ENCODE data around the gene CSNK2A1. TPM values are rescaled to one million over a fixed set of nuclear protein-coding genes. Genes with fewer than 3 reads are reported as not detected.

The CSNK2A1 gene
- total RNA-seq, 2 donors from 2014 or later = 83.9 to 90.7 TPM

DNA sequence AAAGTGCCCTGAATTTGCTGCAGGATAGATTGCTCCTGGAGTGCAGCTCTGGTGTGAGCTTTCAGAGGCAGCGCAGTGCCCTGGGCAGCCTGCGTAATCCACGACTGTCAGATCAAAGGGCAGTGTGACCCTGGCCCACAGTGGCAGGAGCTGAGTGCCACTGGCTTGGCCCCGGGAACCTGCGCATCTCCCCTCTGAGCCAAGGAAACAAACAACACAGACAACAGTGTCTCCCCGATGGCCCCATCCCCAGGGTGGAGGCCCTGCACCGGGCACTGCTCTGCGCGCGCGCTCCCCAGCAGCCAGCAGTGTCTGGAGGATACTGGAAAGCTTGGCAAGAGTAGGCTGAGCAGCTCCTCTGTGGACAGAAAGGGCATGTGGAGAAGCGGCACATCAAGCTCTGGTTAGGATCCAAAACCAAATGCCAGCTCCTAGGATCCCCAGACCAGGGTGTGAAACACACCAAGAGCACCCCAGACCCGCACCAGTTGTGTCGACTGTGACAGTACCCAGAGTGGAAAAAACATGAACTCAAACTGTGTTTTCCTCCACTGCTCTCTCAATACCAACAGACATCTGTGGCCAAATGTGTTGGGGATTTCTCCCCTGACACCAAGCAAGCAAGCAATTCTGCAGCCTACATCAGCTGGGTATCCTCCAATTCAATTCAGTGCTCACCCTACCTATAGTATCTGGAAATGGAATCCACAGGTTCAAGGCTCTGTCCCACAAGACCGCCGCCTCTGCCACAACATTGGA is 108.8 kb downstream of the CSNK2A1 start:
- no peak overlapping the region for H3K4me3 ChIP-seq
- H3K27me3 ChIP-seq (replicated peaks; ENCODE audit: insufficient read depth) = no peaks in the 10 kb centered on the region
- H3K27ac ChIP-seq = no peak overlapping the region
- no peak for DNase-seq (ENCODE audit: low spot score)
- H3K9me3 ChIP-seq = no peaks in the 10 kb centered on the region
- no peak for ATAC-seq (ENCODE audit: insufficient number of reproducible peaks, low FRiP score, low read depth)
- H3K36me3 ChIP-seq = peaks cover 44% of the 10 kb centered on the region
- TF ChIP-seq, protein P1, sequence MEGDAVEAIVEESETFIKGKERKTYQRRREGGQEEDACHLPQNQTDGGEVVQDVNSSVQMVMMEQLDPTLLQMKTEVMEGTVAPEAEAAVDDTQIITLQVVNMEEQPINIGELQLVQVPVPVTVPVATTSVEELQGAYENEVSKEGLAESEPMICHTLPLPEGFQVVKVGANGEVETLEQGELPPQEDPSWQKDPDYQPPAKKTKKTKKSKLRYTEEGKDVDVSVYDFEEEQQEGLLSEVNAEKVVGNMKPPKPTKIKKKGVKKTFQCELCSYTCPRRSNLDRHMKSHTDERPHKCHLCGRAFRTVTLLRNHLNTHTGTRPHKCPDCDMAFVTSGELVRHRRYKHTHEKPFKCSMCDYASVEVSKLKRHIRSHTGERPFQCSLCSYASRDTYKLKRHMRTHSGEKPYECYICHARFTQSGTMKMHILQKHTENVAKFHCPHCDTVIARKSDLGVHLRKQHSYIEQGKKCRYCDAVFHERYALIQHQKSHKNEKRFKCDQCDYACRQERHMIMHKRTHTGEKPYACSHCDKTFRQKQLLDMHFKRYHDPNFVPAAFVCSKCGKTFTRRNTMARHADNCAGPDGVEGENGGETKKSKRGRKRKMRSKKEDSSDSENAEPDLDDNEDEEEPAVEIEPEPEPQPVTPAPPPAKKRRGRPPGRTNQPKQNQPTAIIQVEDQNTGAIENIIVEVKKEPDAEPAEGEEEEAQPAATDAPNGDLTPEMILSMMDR (IDR thresholded peaks at IDR 0.05) = no peak
- H3K4me1 ChIP-seq (ENCODE audit: control insufficient read depth in 1 of 2, low read depth in 2 of 2) = no peaks in the 10 kb centered on the region

DNA sequence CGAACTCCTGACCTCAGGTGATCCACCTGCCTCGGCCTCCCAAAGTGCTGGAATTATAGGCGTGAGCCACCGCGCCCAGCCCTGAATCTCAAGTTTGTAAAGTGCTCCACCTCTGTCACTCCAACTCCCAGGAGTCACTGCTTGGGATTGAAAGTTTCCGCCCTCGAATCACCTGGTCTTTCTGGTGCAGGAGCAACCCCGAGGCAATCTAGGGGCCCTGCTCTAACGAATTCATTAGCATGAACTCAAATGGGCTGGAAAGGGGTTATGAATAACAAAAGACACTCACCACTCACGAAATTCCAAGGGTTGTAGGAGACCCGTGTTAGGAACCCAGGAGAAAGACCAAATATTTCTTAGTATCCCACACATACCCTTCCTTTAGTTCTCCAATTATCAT is 109.4 kb downstream of the CSNK2A1 start:
- peaks cover 45% of the 10 kb centered on the region for H3K36me3 ChIP-seq
- no peak overlapping the region for H3K27ac ChIP-seq
- H3K4me1 ChIP-seq (ENCODE audit: control insufficient read depth in 1 of 2, low read depth in 2 of 2) = no peaks in the 10 kb centered on the region
- H3K4me3 ChIP-seq = no peak overlapping the region
- TF ChIP-seq, protein P1 (IDR thresholded peaks at IDR 0.05) = no peak
- no peaks in the 10 kb centered on the region for H3K27me3 ChIP-seq (replicated peaks; ENCODE audit: insufficient read depth)
- ATAC-seq (ENCODE audit: insufficient number of reproducible peaks, low FRiP score, low read depth) (no peak), DNase-seq (ENCODE audit: low spot score) (no peak)
- no peaks in the 10 kb centered on the region for H3K9me3 ChIP-seq

GRCh38 chr20:433300-433975 is 110.2 kb downstream of the CSNK2A1 start:
- TF ChIP-seq, protein P1 (IDR thresholded peaks at IDR 0.05) = no peak
- Histone ChIP-seq H3K27me3 (replicated peaks; ENCODE audit: insufficient read depth) (no peaks in the 10 kb centered on the region), H3K9me3 (no peaks in the 10 kb centered on the region), H3K27ac (no peak overlapping the region), H3K36me3 (peaks cover 43% of the 10 kb centered on the region), H3K4me1 (ENCODE audit: control insufficient read depth in 1 of 2, low read depth in 2 of 2) (no peaks in the 10 kb centered on the region), H3K4me3 (no peak overlapping the region)
- ATAC-seq (ENCODE audit: insufficient number of reproducible peaks, low FRiP score, low read depth) = no peak
- no peak for DNase-seq (ENCODE audit: low spot score)

- no peaks in the 10 kb centered on the region for H3K27me3 ChIP-seq (replicated peaks; ENCODE audit: insufficient read depth)
- H3K27ac ChIP-seq = no peak overlapping the region
- DNase-seq (ENCODE audit: low spot score) (no peak), ATAC-seq (ENCODE audit: insufficient number of reproducible peaks, low FRiP score, low read depth) (no peak)
- TF ChIP-seq, protein P1 (IDR thresholded peaks at IDR 0.05) = no peak
- H3K36me3 ChIP-seq = peaks cover 36% of the 10 kb centered on the region
- no peak overlapping the region for H3K4me3 ChIP-seq
- no peaks in the 10 kb centered on the region for H3K9me3 ChIP-seq
- no peaks in the 10 kb centered on the region for H3K4me1 ChIP-seq (ENCODE audit: control insufficient read depth in 1 of 2, low read depth in 2 of 2)
These were observed 110.8 kb downstream of the CSNK2A1 start for GRCh38 chr20:432677-433299.

DNA sequence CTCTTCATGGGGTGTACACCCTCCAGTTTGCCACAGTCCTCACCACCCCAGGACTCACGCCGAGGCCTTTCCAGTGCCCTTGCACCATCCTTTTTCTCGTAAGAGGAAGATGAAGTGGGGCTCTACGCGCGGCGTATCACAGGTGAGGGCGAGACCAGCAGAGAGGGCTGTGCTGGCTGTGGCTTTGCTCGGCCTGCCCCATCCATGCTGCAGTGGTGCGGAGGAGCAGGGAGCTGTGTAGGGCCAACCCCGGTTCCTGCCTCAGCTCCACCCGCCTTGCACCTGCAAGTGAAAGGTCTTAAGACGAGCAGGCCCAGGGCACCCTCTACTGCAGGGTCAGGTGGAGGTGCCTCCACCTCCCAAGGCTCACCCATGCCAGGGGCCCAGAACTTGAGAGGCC is 111.4 kb downstream of the CSNK2A1 start:
- H3K36me3 ChIP-seq = peaks cover 32% of the 10 kb centered on the region
- H3K9me3 ChIP-seq = no peaks in the 10 kb centered on the region
- no peak overlapping the region for H3K4me3 ChIP-seq
- no peak for DNase-seq (ENCODE audit: low spot score)
- TF ChIP-seq, protein P1 (IDR thresholded peaks at IDR 0.05) = no peak
- no peak for ATAC-seq (ENCODE audit: insufficient number of reproducible peaks, low FRiP score, low read depth)
- H3K27ac ChIP-seq = no peak overlapping the region
- no peaks in the 10 kb centered on the region for H3K4me1 ChIP-seq (ENCODE audit: control insufficient read depth in 1 of 2, low read depth in 2 of 2)
- H3K27me3 ChIP-seq (replicated peaks; ENCODE audit: insufficient read depth) = no peaks in the 10 kb centered on the region

Measured in thoracic aorta (tissue), 2 donors.